Activated B cell treated with CpG ODN at 0.5 μM for 24 hours (primary cell): ENCODE measurements around the gene ZNF521. TPM values are rescaled to one million over a fixed set of nuclear protein-coding genes. Genes with fewer than 3 reads are reported as not detected.

Experiments used
- ATAC-seq: fragments of 200-7000 bp; cut with Tn5 transposase; one replicate; pipeline ENCODE4 v1.10.0; 2021; ENCODE audit warnings: low read depth, mild to moderate bottlenecking, moderate library complexity
- CTCF ChIA-PET: fragments of 350-600 bp; sonication (Branson Sonifier 250); formaldehyde crosslinking; loops from one replicate; lab custom pipeline; 2021; ENCODE audit warnings: antibody characterized with exemption; lab: Charles Lee
- POLR2A ChIA-PET: fragments of 350-600 bp; sonication (Branson Sonifier 250); formaldehyde crosslinking; loops from one replicate; lab custom pipeline; 2021; ENCODE audit warnings: antibody characterized with exemption; lab: Charles Lee
- DNase-seq: peaks from one replicate; pipeline ENCODE4 v3.0.0; 2022
- H3K27ac Mint-ChIP-seq: one replicate; pipeline ENCODE4 v1.8.0; 2020; ENCODE audit warnings: mixed read lengths
- H3K27me3 Mint-ChIP-seq: one replicate; pipeline ENCODE4 v1.8.0; 2021; ENCODE audit warnings: mixed read lengths
- H3K36me3 Mint-ChIP-seq: one replicate; pipeline ENCODE4 v1.8.0; 2021; ENCODE audit warnings: low read depth, mixed read lengths
- H3K4me1 Mint-ChIP-seq: one replicate; pipeline ENCODE4 v1.8.0; 2021; ENCODE audit warnings: mixed read lengths
- H3K4me3 Mint-ChIP-seq: one replicate; pipeline ENCODE4 v1.8.0; 2020; ENCODE audit warnings: mild to moderate bottlenecking, mixed read lengths
- H3K9me3 Mint-ChIP-seq: one replicate; pipeline ENCODE4 v1.8.0; 2020; ENCODE audit warnings: mixed read lengths
- CTCF ChIP-seq: fragments of 200-600 bp; IDR thresholded peaks from one replicate; pipeline ENCODE4 v1.8.0; 2022; ENCODE audit warnings: antibody characterized with exemption, mild to moderate bottlenecking
- intact Hi-C: fragments of 100-400 bp; cut with micrococcal nuclease; formaldehyde crosslinking; loops from one replicate; pipeline ENCODE4 v1.15.1; 2024
- total RNA-seq: library from RNA; stranded (reverse); gene quantifications from 2 replicates; pipeline ENCODE4 v1.2.3, GENCODE V29; 2022

ZNF521 gene
- total RNA-seq, 1 donor from 2014 or later = 0.16 TPM

- Mint-ChIP-seq H3K4me3 (no peak overlapping the region), H3K36me3 (no peaks in the 10 kb centered on the region), H3K9me3 (no peaks in the 10 kb centered on the region), H3K27ac (no peak overlapping the region), H3K4me1 (peaks cover 3% of the 10 kb centered on the region), H3K27me3 (peaks cover 11% of the 10 kb centered on the region)
- intact Hi-C loops = no loop called here
- ATAC-seq = no peak
- POLR2A ChIA-PET = no interaction called here
- CTCF ChIA-PET = no interaction called here
- TF ChIP-seq CTCF = no peak
- DNase-seq = no peak
These were observed 67.0 kb downstream of the ZNF521 start for GRCh38 chr18:25284861-25285550.

GRCh38 chr18:25284281-25284680, 67.7 kb downstream of the ZNF521 start:
- ChIA-PET POLR2A (no interaction called here), CTCF (no interaction called here)
- no peak for TF ChIP-seq CTCF
- ATAC-seq = no peak
- Mint-ChIP-seq H3K36me3 (no peaks in the 10 kb centered on the region), H3K9me3 (no peaks in the 10 kb centered on the region), H3K27me3 (peaks cover 12% of the 10 kb centered on the region), H3K4me3 (no peak overlapping the region), H3K4me1 (peaks cover 3% of the 10 kb centered on the region), H3K27ac (no peak overlapping the region)
- intact Hi-C loops = no loop called here
- no peak for DNase-seq

- POLR2A ChIA-PET = no interaction called here
- DNase-seq = no peak
These were observed 68.2 kb downstream of the ZNF521 start for GRCh38 chr18:25283781-25284180.

GRCh38 chr18:25282896-25283703, 68.9 kb downstream of the ZNF521 start:
- POLR2A ChIA-PET = no interaction called here
- H3K27ac Mint-ChIP-seq = no peak overlapping the region
- H3K4me1 Mint-ChIP-seq = peaks cover 3% of the 10 kb centered on the region
- no peaks in the 10 kb centered on the region for H3K36me3 Mint-ChIP-seq
- no peak for TF ChIP-seq CTCF
- peaks cover 12% of the 10 kb centered on the region for H3K27me3 Mint-ChIP-seq
- intact Hi-C loops = no loop called here
- ATAC-seq (no peak), DNase-seq (no peak)
- H3K4me3 Mint-ChIP-seq = no peak overlapping the region
- H3K9me3 Mint-ChIP-seq = no peaks in the 10 kb centered on the region
- CTCF ChIA-PET = no interaction called here

More at GRCh38 chr18:25283781-25284180, 68.2 kb downstream of the ZNF521 start:
- Mint-ChIP-seq H3K4me3 (no peak overlapping the region), H3K4me1 (peaks cover 3% of the 10 kb centered on the region), H3K27me3 (peaks cover 12% of the 10 kb centered on the region), H3K27ac (no peak overlapping the region), H3K36me3 (no peaks in the 10 kb centered on the region), H3K9me3 (no peaks in the 10 kb centered on the region)
- intact Hi-C loops = no loop called here
- CTCF ChIA-PET = no interaction called here
- no peak for ATAC-seq
- TF ChIP-seq CTCF = no peak

- no peak overlapping the region for H3K4me3 Mint-ChIP-seq
- H3K27me3 Mint-ChIP-seq = peaks cover 12% of the 10 kb centered on the region
- H3K9me3 Mint-ChIP-seq = no peaks in the 10 kb centered on the region
- no peak for TF ChIP-seq CTCF
- intact Hi-C loops = no loop called here
- H3K36me3 Mint-ChIP-seq = no peaks in the 10 kb centered on the region
- no peak for DNase-seq
- ChIA-PET CTCF (no interaction called here), POLR2A (no interaction called here)
- H3K4me1 Mint-ChIP-seq = peaks cover 3% of the 10 kb centered on the region
- no peak for ATAC-seq
- H3K27ac Mint-ChIP-seq = no peak overlapping the region
These were observed 69.7 kb downstream of the ZNF521 start for GRCh38 chr18:25282282-25282681.
